MCF 10A (cell line): Measurements from ENCODE around the gene IL21. TPM values are rescaled to one million over a fixed set of nuclear protein-coding genes. Genes with fewer than 3 reads are reported as not detected.
A peak's percentile ranks its signal among the peaks of the same experiment; 100 is the strongest.

Experiments
- BruUV-seq: library from RNA; stranded (reverse); fragments of 400-500 nt; replicated peaks from 2 replicates; lab custom pipeline; 2021; lab: Mats Ljungman, UMichigan
- CTCF ChIA-PET: fragments of 300-600 bp; sonication (Branson Sonifier 250); formaldehyde crosslinking; extraction: SDS; loops from one replicate; lab custom pipeline; 2021; ENCODE audit warnings: antibody characterized with exemption, inconsistent platforms; lab: Yijun Ruan, JAX
- POLR2A ChIA-PET: fragments of 300-600, 350-650 bp; sonication (Branson Sonifier 250); formaldehyde crosslinking; extraction: SDS; loops from one replicate; lab custom pipeline; 2020; ENCODE audit warnings: antibody characterized with exemption, inconsistent platforms; lab: Yijun Ruan, JAX
- DNase-seq: peaks from one replicate; pipeline ENCODE4 v3.0.0-alpha.2; 2018; ENCODE audit not compliant: unreplicated experiment
- H3K27ac Mint-ChIP-seq: one replicate; pipeline ENCODE4 v1.8.0; 2022; ENCODE audit warnings: mild to moderate bottlenecking, low read depth, mixed read lengths; ENCODE audit not compliant: unreplicated experiment
- H3K27me3 Mint-ChIP-seq: one replicate; pipeline ENCODE4 v1.8.0; 2022; ENCODE audit warnings: mixed read lengths; ENCODE audit not compliant: insufficient read depth, unreplicated experiment
- H3K36me3 Mint-ChIP-seq: one replicate; pipeline ENCODE4 v1.8.0; 2022; ENCODE audit warnings: mild to moderate bottlenecking, moderate library complexity, mixed read lengths; ENCODE audit not compliant: insufficient read depth, unreplicated experiment
- H3K4me1 Mint-ChIP-seq: one replicate; pipeline ENCODE4 v1.8.0; 2022; ENCODE audit warnings: mixed read lengths; ENCODE audit not compliant: insufficient read depth, unreplicated experiment
- H3K4me3 Mint-ChIP-seq: one replicate; pipeline ENCODE4 v1.8.0; 2022; ENCODE audit warnings: mild to moderate bottlenecking, moderate library complexity, mixed read lengths; ENCODE audit not compliant: unreplicated experiment
- H3K9me3 Mint-ChIP-seq: one replicate; pipeline ENCODE4 v1.8.0; 2022; ENCODE audit warnings: mixed read lengths; ENCODE audit not compliant: unreplicated experiment
- intact Hi-C: fragments of 100-400 bp; cut with micrococcal nuclease; formaldehyde crosslinking; loops from 2 replicates; pipeline ENCODE4 v1.14.1; 2022
- total RNA-seq: library from RNA; stranded (reverse); gene quantifications from 2 replicates; pipeline ENCODE4 v1.2.3, GENCODE V29; 2022
- TF ChIP-seq, protein P1 (sequence below): fragments of 200-600 bp; IDR thresholded peaks from one replicate; pipeline ENCODE4 v1.8.0; 2022; ENCODE audit warnings: antibody characterized with exemption, mild to moderate bottlenecking; ENCODE audit not compliant: unreplicated experiment

Gene IL21
- total RNA-seq, 1 experiment from 2014 or later: not detected

DNA sequence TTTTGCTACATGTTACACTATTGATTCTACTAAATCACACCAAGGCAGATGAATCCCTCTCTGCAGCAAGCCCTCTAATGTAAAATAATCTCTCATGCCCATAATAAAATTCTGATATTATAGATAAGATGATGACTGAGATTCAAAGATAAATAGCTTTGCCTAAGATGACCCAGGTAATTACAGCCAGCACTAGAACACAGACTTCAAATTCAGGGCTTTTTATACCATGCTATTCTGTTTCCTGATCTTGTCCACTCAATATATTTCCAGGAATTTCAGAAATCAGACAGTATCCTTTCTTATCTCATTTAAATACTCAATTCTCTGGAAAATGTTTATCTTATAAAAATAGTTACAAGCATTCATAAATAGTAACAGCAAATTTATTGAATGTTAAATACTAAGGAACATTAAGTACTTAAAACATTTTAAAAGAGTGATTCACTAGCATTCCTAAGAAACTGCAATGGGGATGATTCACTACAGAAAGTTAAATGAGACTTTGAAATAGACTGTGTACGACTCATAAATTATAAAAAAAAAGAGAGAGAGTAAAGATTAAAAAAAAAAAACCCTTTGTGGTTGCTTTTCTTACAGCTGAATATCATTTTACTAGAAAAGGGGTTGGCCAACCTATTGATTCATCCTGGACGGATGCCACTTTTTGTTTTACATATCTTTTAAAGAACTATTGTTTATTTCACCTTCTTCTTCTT lies 45.8 kb upstream of the IL21 start:
- no peaks in the 10 kb centered on the region for H3K27me3 Mint-ChIP-seq
- TF ChIP-seq, protein P1, sequence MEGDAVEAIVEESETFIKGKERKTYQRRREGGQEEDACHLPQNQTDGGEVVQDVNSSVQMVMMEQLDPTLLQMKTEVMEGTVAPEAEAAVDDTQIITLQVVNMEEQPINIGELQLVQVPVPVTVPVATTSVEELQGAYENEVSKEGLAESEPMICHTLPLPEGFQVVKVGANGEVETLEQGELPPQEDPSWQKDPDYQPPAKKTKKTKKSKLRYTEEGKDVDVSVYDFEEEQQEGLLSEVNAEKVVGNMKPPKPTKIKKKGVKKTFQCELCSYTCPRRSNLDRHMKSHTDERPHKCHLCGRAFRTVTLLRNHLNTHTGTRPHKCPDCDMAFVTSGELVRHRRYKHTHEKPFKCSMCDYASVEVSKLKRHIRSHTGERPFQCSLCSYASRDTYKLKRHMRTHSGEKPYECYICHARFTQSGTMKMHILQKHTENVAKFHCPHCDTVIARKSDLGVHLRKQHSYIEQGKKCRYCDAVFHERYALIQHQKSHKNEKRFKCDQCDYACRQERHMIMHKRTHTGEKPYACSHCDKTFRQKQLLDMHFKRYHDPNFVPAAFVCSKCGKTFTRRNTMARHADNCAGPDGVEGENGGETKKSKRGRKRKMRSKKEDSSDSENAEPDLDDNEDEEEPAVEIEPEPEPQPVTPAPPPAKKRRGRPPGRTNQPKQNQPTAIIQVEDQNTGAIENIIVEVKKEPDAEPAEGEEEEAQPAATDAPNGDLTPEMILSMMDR: no peak
- no peak overlapping the region for H3K4me3 Mint-ChIP-seq
- DNase-seq: peak; percentile 88
- H3K9me3 Mint-ChIP-seq: no peaks in the 10 kb centered on the region
- intact Hi-C loops: no loop called here
- H3K4me1 Mint-ChIP-seq: peaks cover 42% of the 10 kb centered on the region
- CTCF ChIA-PET: interaction anchor here (0.7 to 2.2 kb wide), 5 partner anchors 10 to 265 kb away, joined by 3 to 6 read pairs (median 3); partner anchors contain the start of gene IL2
- no peaks in the 10 kb centered on the region for H3K36me3 Mint-ChIP-seq
- POLR2A ChIA-PET: interaction anchor here (0.6 to 3.0 kb wide), 6 partner anchors 22 to 97 kb away, joined by 3 to 15 read pairs (median 4); partner anchors contain the start of gene BBS12
- peak overlapping the region; percentile 86 for H3K27ac Mint-ChIP-seq
- no TSS peak for BruUV-seq

DNA sequence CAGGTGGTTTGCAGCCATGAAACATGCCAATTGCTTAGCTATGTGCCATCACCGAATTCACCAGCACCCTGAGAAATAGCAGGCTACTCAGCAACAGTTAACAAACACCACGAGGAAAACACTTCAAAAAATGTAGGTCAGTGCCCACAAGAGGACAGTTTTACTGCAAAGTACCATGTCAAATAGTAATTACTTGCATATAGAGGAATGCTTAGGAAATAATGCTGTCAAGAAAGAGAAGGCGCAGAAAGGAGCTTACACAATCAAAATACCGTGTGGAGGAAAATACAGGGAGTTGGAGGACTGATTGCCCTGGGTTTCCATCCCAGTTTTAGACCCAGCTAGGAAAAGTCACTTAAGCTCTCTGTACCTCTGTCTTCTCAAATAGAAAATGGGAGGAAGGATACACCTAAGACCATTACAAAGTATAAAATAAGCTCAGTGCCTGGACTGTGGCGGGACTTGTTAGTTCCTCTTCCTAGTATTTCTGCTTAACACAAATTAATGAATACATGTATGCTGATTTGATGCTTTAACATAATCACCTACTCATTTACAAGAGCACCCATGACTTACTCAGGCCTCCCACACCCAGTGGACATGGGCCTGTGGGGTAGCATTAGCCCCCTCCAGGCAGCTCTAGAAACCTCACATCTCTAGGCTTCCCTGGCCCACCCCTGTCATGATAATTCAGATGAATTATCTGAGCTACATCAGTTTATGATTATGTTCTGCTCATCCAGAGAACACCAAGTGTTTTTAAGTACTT lies 44.5 kb upstream of the IL21 start:
- H3K4me3 Mint-ChIP-seq: no peak overlapping the region
- peaks cover 41% of the 10 kb centered on the region for H3K4me1 Mint-ChIP-seq
- TF ChIP-seq, protein P1: no peak
- H3K9me3 Mint-ChIP-seq: no peaks in the 10 kb centered on the region
- ChIA-PET POLR2A (interaction anchor here (0.6 to 3.0 kb wide), 5 partner anchors 18 to 1933 kb away, joined by 3 to 15 read pairs (median 4); no protein-coding TSS in a partner anchor), CTCF (interaction anchor here (0.6 to 2.2 kb wide), 7 partner anchors 14 to 364 kb away, joined by 3 to 6 read pairs (median 3); partner anchors contain the start of gene BBS12)
- intact Hi-C loops: no loop called here
- peak overlapping the region; percentile 86 for H3K27ac Mint-ChIP-seq
- no TSS peak for BruUV-seq
- H3K36me3 Mint-ChIP-seq: no peaks in the 10 kb centered on the region
- no peak for DNase-seq
- no peaks in the 10 kb centered on the region for H3K27me3 Mint-ChIP-seq

DNA sequence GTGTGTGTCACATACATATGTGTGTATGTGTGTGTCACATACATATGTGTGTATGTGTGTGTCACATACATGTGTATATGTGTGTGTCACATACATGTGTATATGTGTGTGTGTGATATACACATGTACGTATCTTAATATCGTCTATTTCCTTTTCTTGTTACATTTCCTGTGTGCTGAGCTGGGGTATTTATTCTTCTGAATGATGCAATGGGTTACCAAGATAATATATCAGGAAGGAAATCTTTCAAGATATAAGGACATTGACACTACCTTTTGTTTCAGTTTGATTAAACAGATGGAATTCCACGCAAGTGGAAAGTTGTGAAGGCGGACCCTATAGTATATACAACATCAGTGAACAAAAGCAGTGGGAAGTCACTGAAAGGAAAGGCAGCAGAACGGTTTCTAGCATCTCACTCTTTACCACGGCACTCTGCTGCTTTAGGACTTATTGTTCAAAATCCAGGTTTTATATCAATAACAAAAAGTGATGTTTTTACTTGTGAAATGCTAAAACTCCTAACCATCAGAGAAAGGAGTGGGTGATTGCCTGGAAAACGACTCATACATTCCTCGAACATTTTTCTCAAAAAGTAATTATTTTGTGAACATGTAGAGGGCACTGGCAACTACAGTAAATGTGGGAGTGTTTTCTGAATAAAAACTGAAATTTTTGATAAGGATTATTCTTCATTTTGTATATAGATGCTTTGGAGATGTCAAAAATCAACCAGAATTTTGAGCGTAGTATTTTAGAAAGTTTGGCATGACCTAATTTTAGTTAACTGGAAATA lies 43.1 kb upstream of the IL21 start:
- H3K4me1 Mint-ChIP-seq: peaks cover 41% of the 10 kb centered on the region

More for the DNA sequence above, 43.1 kb upstream of the IL21 start:
- BruUV-seq: no TSS peak
- intact Hi-C loops: no loop called here
- no peak for DNase-seq
- TF ChIP-seq, protein P1: no peak
- Mint-ChIP-seq H3K27ac (no peak overlapping the region), H3K36me3 (no peaks in the 10 kb centered on the region), H3K9me3 (no peaks in the 10 kb centered on the region), H3K27me3 (no peaks in the 10 kb centered on the region), H3K4me3 (no peak overlapping the region)
- ChIA-PET POLR2A (interaction anchor here (0.7 kb wide), 1 partner anchor 71 kb away, joined by 3 read pairs; no protein-coding TSS in a partner anchor), CTCF (interaction anchor here (0.6 to 1.6 kb wide), 3 partner anchors 12 to 53 kb away, joined by 3 to 7 read pairs (median 6); partner anchors contain the start of gene IL21)
